NCI-H460 (cell line): ENCODE results near the gene PRDM16. TPM values are rescaled to one million over a fixed set of nuclear protein-coding genes. Genes with fewer than 3 reads are reported as not detected.
"Not testable (repeated sequence)": the region's sequence is repeated elsewhere in the genome, so short reads cannot be mapped to it uniquely, and the experiment has no call there.

Source experiments
- DNase-seq: peaks from one replicate; pipeline ENCODE4 v3.0.0-alpha.2; 2016; ENCODE audit warnings: low read depth; ENCODE audit errors: extremely low read depth
- total RNA-seq: library from RNA; depleted of rRNA; stranded (reverse); fragments of >200 nt; shearing (Covaris generic); gene quantifications from 2 replicates; pipeline ENCODE4 v1.2.3, GENCODE V29; 2014

PRDM16 gene
- total RNA-seq, 1 experiment from 2014 or later, result 2.2 TPM

DNA sequence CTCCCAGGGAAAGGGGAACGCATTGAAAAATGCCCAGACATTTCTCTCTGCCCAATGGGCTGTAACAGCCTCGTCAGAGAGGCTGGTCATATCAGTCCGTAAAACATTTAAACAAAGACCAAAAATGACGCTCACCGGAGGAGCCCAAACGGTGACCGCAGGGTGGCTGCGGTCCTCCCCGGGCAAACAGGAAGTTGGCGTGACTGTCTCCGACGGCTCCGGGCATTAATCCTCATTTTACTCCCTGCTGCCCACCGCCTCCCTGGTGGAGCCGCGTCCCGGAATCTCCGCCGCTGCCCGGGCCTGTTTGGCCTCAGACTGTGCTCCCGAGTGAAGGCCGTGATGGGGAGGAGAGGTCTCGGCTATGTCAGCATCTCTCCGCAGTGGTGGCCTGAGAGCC lies 9.9 kb downstream of the PRDM16 start:
- no peak for DNase-seq

DNA sequence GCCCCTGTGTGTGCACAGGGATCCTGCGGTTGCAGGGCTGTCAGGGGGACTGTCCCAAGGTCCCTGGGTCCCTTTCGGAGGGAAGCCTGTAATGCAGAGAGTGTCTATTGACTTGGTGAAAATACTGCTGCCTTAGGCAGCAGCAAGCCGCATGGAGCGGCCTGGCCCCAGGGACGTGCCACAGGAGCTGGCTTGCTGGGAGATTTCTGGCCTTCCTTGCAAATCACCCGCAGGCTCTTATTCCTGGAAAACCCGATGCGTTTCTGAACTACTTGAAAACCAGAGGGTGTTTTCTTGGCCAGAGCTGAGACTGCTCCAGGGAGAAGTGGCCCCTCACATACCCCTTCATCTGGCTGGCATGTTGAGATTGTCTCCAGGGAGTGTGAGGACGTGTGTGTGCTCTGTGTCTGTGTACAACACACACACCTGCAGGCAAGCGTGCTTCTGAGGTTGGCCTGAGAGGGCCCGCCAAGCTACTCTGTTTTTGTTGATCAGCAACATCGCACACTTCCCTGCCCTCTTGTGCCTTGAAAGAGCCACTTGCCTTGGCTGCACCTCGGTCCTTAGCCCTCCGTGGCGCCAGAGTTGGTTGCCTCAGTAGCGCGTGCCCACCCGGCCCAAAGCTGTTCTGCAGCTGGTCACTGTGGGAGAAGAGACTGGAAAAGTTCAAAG lies 10.5 kb downstream of the PRDM16 start:
- DNase-seq, result no peak

DNA sequence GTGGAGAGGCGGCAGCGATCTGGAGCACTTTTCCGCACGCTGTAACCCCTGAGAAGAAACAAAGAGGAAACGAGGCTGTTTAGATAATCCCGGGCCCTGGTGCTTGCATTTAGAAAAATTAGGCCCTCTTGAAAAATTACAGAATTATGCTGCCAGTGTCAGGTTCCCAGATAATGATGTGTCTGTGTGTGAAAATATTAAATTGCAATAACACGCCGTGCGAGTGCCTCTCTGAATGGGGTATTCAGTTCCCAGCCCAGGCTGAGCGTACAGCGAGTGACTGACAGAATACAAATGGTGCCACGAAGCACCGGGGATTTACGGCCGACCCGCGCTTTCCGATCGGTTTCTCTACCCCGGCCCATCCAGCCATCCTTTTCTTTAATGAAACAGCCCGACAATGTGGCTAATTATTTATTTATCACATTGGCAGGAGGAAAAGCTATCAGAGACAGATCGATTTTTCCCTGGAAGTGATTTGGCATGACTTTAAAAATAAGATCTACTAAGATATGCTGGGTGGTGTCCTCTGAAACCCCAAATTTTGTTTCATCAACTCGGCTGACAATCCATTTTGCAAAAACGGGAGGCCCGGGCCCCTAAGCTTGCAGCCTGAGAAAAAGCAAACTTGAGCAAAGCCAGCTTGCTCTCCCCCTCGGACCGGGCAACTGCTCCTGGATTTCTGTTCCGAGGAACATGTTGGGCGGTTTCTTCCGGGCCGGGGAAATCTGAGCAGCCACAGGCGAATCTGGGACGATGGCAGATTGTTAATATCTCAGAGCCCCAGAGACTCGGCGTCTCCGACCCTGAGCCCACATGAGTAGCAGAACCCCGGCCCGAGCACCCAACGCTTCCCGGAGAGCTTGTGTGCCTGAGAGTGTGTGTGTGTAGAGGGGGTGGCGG lies 11.3 kb downstream of the PRDM16 start:
- no peak for DNase-seq

DNA sequence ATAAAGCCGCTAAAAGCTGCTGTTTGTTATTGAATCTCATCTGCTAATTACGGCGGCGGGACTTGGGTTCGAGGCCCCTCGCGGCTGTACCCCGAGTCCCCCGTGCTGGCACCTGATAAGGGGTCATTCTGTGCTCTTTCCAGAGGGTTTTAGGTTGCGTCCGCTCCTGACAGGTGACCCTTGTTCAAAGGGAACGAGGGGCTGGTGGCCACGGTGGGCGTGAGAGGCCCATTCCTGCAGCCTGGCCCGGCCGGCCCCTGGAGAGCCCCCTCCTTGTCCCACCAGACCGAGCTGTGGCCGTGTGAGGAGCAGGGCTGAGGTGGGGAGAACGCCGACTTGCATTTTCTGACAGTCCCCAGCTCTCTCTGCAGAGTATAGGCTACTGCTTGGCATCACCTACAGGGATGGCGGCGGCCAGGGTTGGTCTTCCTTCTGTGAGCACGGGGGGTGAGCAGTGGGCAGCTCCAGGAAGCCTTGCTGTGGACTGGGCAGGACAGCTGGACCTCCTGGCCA lies 12.2 kb downstream of the PRDM16 start:
- DNase-seq, result no peak

DNA sequence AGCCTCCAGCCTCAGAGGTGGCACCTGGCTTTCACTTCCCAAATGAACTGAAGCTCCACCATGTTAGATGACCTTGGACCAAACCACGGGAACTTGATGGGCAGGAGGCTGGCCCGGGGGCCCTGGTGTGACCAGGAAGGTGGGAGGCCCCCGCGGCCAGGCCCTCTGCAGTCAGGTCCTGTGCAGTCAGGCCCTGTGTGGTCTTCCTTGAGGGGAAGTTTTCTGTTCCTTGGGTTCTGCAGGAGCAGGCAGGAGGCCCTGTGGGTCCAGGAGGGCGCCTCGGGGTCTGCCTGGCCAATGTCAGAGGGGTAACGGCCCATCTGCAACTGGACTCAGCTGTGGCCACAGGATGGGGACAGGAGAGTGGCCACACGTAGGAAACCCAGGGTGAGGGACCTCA lies 13.0 kb downstream of the PRDM16 start:
- no peak for DNase-seq

DNA sequence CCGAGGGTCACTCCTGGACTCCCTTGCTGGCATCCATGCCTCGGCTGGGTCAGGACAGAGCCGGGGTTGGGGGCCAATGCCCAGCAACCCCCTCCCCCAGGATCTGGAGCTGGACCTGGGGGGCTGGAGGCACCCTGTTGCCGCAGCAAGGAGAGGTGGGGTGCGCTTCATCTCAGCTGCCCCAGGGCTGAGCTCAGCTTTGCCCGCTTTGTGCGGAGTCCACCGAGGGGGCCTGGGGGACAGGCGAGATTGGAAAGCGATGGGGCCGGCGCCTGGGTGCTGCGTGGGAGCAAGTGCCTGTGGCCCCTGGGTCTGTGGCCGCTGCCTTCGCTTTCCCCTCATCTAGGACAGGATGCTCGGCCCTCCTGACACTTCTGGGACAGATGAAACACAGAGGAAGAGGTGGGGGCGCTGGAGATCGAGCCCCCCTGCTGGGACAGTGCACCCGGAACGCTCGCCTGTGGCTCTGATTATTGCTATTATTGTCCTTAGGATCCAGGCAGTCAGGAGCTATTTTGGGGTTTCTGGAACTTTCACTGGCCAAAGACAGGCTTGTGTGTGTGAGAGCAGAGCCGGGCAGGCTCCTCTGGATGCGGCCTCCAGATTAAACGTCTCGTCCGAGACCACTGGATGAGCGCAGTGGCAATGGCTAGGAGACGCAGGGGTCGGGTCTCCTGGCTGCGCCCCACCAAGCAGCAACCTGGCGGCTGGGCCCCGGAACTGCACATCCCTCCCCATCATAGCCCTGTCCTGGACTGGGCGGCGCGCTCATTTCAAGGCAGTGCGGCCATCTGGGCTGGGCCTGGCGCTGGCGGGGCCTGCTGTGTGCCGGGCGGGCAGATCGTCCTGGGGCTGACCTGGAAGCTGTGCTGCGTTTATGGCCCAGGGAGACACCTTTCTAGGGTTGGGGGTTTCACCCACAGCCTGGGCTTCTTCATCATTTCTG lies 13.8 kb downstream of the PRDM16 start:
- DNase-seq, result no peak

DNA sequence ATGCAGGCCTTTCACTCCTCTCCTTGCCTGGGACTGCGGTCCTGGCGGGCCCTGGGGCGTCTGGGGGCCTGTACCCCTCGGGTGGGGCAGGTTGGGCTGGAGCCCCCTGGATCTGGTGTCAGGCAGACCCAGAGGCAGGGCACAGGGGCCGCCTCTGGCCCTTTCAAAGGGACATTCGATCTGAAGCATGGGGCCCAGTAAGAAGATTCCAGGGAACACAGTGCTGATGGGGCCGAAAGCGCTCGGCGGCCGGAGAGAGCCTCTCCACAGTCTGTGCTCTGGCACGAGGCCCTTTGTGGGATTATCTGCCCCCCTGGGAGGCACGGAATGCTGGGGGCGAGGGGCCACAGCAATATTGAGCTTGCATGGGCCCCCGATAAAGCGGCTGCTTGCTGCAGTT lies 15.2 kb downstream of the PRDM16 start:
- no peak for DNase-seq

DNA sequence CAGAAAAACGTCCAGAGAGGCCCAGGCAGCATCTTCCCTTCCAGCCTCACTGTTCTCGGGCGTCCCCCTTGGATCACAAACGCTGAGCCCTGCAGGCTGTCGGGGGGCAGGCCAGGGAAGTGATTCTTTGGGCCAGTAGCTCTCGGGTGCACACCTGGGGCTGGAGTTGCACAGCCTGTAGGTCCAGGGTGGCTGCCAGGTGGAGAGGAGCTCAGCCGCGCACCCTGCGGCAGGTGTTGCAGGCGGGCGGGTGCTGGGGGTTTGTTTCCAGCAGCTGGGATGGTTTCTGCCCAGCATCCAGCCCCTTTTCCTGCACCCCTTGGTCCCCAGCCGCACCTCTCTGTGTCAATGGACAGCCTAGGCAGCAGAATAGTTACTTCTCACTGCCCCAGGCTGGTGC lies 15.7 kb downstream of the PRDM16 start:
- DNase-seq, result no peak

DNA sequence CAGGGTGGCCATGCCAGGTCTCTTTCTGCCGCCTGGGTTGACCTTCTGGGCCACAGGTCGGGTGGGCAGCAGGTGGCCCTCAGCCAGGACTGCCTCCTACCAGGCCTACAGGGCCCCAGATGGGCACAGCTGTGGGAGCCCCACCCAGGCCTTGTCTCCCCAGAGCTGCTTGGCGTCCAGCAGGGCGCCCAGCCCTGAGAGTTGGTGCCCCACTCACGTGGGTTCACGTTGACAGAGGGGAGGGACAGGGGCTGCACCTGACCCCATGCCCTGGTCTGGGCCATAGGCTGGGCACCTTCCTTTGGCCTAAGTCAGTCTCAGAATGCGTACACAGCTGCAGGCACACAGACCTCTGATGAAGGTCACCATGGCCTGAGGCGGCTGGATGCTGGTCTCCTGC lies 16.7 kb downstream of the PRDM16 start:
- DNase-seq, result no peak

DNA sequence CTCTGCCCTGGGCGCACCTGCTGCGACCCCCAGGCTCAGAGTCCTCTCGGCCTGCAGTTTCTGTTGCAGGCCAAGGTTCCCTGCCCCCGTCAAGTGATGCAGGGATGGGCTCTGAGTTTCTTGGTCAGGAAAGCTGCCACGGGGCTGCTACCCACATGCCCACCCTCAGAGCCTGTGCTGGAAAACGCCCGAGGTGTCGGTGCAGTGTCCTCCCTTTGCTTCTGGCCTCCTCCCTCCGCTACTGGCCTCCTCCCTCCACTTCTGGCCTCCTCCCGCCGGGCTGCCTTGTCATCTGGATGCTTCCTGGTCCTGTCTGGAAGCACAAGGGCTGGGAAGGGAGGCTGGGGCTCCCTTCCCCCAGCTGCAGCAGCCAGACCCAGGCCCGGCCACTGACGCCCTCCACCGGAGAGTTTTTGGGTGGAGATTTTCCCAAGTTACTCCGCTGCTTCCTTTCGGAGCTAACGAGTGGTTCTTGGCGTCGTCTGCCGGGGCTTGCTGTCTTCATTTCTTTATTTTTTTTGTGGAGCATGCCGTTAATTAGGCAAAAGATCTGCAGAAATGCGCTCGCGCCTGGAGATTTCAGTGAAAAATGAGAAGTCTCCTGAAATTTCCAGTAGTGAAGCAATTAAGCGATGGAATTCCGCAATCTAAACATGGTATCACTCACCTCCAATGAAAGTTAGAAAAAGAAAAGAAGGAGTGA lies 17.4 kb downstream of the PRDM16 start:
- no peak for DNase-seq

DNA sequence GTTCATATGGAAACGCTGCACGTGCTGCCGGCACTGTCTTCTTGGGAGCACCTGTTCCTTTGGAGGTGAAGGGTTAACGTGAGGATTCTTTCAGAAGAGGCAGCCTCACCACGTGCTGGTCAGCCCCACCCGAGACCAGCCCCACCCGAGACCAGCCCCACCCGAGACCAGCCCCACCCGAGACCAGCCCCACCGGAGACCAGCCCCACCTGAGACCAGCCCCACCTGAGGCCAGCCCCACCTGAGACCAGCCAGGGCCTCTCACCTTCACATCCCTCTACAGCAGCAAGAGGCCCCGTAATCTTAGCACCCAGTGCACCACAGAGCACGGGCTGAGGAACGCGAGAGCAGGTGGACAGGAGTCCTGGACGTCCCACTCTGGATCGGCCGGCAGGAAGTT lies 18.0 kb downstream of the PRDM16 start:
- DNase-seq, result no peak

DNA sequence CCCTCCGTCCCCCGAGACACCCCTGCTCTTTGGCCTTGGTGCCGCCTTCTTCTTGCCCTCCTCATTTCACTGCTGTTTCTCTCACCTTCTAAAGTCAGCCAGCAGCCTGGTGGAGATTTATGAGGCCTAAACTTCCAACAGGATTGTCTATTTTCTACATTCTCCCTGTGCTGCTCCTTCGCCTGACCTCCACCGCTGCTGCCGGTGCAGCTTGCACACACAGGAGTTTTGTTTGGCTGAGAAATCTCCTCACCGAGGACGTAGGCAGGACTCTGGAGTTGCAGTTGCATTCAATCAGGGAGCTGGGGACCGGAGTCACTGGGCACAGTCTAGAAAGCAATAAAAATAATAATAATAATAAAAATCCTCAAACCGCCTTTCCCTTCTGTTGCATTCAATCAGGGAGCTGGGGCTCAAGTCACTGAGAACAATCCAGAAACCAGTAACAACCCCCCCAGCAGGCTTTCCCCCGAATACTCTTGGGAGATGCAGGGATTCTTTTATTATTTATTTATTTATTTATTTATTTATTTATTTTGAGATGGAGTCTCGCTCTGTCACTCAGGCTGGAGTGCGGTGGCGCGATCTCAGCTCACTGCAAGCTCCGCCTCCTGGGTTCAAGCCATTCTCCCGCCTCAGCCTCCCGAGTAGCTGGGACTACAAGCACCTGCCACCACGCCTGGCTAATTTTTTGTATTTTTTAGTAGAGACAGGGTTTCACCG lies 19.1 kb downstream of the PRDM16 start:
- not testable (repeated sequence) for DNase-seq

DNA sequence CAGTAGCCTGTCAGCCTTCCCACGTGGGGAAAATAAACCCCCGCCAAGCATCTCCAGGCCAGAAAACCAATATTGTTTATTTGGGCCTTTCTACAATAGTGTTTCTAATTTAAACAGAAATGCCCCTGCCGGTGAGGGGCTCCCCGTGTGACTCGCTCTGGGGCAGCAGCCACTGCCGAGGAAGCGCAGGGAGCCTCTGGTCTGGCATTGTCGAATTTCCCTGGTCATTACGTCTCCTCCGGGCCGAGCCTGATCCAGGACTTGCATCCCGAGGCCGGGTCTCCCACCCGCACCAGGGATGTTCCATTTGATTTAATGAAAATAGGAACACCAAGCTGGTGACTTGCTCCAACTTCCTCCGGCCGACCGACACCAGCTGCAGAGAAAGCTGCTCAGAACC lies 20.5 kb downstream of the PRDM16 start:
- DNase-seq, result no peak

DNA sequence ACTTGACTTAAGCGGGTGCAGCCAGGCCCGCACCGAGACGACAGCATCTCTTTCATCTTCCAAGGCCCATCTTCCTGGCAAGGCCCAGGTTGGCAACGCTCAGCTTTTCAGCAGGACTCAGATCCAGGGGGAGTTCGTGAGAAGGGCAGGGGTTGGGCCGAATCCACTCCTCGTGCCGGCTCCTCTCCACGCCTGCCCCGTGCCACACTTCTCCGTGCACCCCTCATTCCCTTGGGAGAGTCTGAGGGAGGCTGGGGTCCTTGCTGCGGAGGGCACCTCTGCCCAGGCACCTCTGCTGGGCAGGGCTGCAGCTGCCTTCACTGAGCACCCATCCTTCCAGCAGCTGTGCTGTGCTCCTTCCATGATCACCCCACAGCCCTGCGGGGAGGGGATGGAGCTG lies 22.3 kb downstream of the PRDM16 start:
- DNase-seq, result no peak

DNA sequence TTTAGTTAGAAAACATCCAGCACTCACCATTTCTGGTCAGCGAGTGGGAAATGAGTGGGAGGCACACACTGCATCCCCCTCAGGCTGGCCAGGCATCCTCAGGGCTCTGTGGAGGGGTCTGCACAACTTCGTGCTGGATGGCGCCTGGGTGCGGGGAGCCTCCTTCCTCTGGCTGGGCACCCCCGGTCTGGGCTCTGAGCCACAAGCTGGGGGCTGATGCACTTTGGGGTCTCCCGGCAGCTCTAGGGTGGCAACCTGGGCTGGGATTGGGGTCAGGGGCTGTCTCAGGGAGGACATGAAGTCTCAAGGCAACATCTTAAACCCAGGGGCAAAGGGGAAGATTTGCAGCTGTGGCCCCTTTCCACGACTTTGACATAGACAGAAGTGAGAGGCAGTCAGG lies 23.5 kb downstream of the PRDM16 start:
- no peak for DNase-seq

DNA sequence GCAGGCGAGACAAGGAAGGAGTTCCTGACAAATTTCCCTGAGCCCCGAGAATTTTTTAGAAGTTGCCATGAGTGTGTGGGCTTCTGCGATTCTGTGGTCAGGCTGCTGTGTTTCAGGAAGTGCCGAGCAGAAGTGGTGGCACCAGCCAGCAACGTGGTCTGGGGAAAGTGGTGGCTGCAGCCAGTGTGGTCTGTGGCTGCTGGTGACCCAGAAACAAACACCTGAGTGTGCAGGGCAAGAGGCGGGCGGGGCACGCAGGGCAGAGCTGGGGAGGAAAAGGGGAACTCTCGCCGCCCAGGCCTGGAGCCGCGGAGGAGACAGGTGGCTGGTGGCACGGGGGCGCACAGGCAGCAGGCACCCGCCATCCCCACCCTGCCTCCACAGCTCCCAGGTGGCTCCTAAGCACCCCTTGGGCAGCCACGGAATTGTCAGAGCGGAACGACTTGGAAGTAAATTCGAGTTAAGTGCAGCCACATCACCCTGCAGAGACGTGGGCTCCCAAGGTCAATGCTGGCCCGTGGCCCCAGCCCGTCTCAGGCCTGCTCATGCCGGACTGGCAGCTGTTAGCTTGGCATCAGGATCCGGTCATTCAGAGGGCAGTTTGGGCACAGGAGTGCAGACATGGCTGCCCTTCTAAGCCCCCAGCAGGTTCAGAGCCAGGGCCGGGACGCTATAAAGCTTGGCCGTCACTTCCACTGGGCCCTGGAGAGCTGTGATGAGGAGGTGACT lies 25.1 kb downstream of the PRDM16 start:
- no peak for DNase-seq

DNA sequence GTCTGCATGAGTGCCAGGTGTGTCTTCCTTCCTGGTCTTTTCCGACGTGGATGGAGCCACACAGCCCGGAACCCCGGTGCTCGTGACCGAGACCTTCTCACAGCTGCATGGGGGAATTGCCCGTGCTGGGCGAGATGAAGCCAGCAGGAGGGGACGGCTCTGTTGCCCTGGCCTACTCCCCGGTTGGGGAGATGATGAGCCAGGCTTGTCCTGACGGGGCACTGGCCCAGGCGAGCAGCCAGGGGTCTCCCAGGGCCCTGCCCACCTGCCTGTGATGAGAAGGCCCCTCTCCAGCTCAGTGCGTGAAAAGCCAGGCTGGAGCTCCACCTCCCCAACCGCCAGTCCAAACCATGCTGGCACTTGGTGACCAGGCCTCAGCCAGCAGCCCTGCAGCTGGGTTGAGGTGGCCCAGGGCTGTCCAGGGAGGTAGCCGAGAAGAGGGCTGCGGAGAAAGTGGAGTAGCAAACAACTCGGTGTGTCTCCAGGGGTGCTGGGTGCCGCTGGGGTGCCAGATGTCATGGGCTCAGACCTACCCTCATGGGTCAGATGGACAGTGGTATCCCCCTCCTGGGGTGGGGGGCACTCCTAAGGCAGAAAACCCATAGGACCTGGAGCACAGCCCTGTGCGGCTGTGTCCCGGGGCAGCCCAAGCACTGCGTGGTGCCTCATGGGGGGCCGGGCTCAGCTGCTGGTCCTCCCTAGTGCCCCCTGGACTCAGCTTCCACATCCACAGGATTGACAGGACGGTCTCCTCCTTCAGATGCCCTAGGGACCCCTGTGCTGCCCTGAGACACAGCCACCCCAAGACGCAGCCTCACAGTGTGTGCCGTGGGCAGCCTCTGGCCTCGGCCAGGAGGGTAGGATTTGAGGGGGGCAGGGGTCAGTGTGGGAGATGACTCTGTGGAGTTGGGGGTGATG lies 26.1 kb downstream of the PRDM16 start:
- DNase-seq, result no peak

DNA sequence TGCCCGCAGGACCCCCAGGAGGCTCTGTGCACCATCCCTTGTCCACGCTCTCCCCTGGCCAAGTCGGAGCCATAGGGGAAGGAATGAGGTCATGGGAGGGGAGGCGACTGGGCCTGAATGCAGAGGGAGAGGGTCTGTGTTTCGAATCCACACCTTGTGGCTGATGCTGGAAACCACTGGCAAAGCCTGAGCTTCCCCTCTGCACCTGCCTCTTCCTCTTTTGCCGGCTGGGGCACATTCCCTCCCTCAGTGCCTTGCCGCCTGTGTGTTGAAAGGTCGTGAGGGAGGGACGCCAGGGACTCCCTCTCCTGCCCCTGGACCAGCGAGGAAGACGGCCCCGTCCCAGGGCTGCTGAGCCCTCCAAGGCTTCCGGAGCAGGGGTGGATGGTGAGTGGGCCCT lies 27.3 kb downstream of the PRDM16 start:
- no peak for DNase-seq
